Activated gamma-delta T cell (primary cell): Measurements from ENCODE around the gene SLC35F3.
"Not testable (repeated sequence)": the region's sequence is repeated elsewhere in the genome, so short reads cannot be mapped to it uniquely, and the experiment has no call there.

Experiments
- DNase-seq: peaks from one replicate; lab custom pipeline; 2025; lab: John Stamatoyannopoulos, UW

SLC35F3 gene

GRCh38 chr1:234197839-234198238 lies 293.4 kb downstream of the SLC35F3 start:
- DNase-seq, result no peak

GRCh38 chr1:234199476-234200127 lies 295.1 kb downstream of the SLC35F3 start:
- DNase-seq, result no peak

- DNase-seq, result no peak
These were observed 296.1 kb downstream of the SLC35F3 start for GRCh38 chr1:234200566-234200965.

- DNase-seq, result no peak
These were observed 297.1 kb downstream of the SLC35F3 start for GRCh38 chr1:234201600-234201999.

GRCh38 chr1:234205966-234206365 lies 301.5 kb downstream of the SLC35F3 start:
- DNase-seq, result no peak

GRCh38 chr1:234206651-234207284 lies 302.3 kb downstream of the SLC35F3 start:
- DNase-seq, result no peak

GRCh38 chr1:234208351-234208750 lies 303.9 kb downstream of the SLC35F3 start:
- DNase-seq, result no peak

GRCh38 chr1:234208791-234209190 lies 304.3 kb downstream of the SLC35F3 start:
- DNase-seq, result no peak

- DNase-seq, result not testable (repeated sequence)
These were observed 306.0 kb downstream of the SLC35F3 start for GRCh38 chr1:234210429-234210828.

- DNase-seq, result not testable (repeated sequence)
These were observed 307.4 kb downstream of the SLC35F3 start for GRCh38 chr1:234211855-234212254.

- DNase-seq, result no peak
These were observed 308.5 kb downstream of the SLC35F3 start for GRCh38 chr1:234212764-234213657.

GRCh38 chr1:234213658-234214128 lies 309.2 kb downstream of the SLC35F3 start:
- DNase-seq, result no peak

GRCh38 chr1:234214129-234214910 lies 309.8 kb downstream of the SLC35F3 start:
- no peak for DNase-seq

- DNase-seq, result no peak
These were observed 310.7 kb downstream of the SLC35F3 start for GRCh38 chr1:234214911-234215892.

GRCh38 chr1:234216116-234216703 lies 311.7 kb downstream of the SLC35F3 start:
- DNase-seq, result no peak

GRCh38 chr1:234217316-234217840 lies 312.9 kb downstream of the SLC35F3 start:
- DNase-seq, result no peak

GRCh38 chr1:234218078-234218477 lies 313.6 kb downstream of the SLC35F3 start:
- no peak for DNase-seq

- no peak for DNase-seq
These were observed 315.2 kb downstream of the SLC35F3 start for GRCh38 chr1:234219711-234220110.

- no peak for DNase-seq
These were observed 317.1 kb downstream of the SLC35F3 start for GRCh38 chr1:234221601-234222000.
